ENCODE measurements around the gene GPR34. TPM values are rescaled to one million over a fixed set of nuclear protein-coding genes. Genes with fewer than 3 reads are reported as not detected.

The GPR34 gene
- total and polyA plus RNA-seq, 2 donors (not counting 1 experiment from before 2014, with no cell fraction given): 0.21 TPM; not detected in 1

GRCh38 chrX:41653125-41653524 lies 35.6 kb upstream of the GPR34 start:
- H3K9ac ChIP-seq (ENCODE audit: low read length): no peak overlapping the region
- H3K36me3 ChIP-seq (replicated peaks in 1 of 2; ENCODE audit: control extremely low read depth in 1 of 2, control insufficient read depth in 1 of 2, extremely low read depth in 1 of 2, insufficient read depth in 2 of 2, low read length in 1 of 2): peaks cover 2 to 9% of the 10 kb centered on the region in 2 experiments
- peaks cover 0 to 3% (median 0%) of the 10 kb centered on the region in 3 donors for H3K9me3 ChIP-seq (ENCODE audit: control extremely low read depth in 1 of 3, control insufficient read depth in 2 of 3, insufficient read depth in 1 of 3, low read length in 2 of 3)
- DNase-seq (no peak), ATAC-seq (ENCODE audit: low read depth) (no peak)
- no peak overlapping the region for H3K4me3 ChIP-seq (ENCODE audit: control extremely low read depth in 1 of 5, extremely low read depth in 1 of 5, insufficient read depth in 1 of 5, low read depth in 2 of 5, low read length in 4 of 5)
- no peak overlapping the region for H3K27ac ChIP-seq (ENCODE audit: low read length in 2 of 2)
- H2AFZ ChIP-seq (ENCODE audit: insufficient read depth, low read depth, low read length, poor library complexity, severe bottlenecking): no peak overlapping the region
- no peaks in the 10 kb centered on the region for H3K79me2 ChIP-seq (ENCODE audit: control insufficient read depth, insufficient read depth, low read length)
- H3K27me3 ChIP-seq (replicated peaks in 1 of 4; ENCODE audit: control extremely low read depth in 1 of 4, control insufficient read depth in 3 of 4, insufficient read depth in 4 of 4, low read length in 3 of 4): no peaks in the 10 kb centered on the region
- ChIA-PET POLR2A (no interaction called here), CTCF (no interaction called here)
- WGBS (ENCODE audit: insufficient coverage): 100% methylated on average over 3 of the region's 4 CpGs
- H3K4me1 ChIP-seq (ENCODE audit: control insufficient read depth in 2 of 2, insufficient read depth in 2 of 2, low read length in 2 of 2): no peaks in the 10 kb centered on the region
- Mint-ChIP-seq H3K4me3 (no peak overlapping the region), H3K27ac (no peak overlapping the region), H3K27me3 (no peaks in the 10 kb centered on the region), H3K9me3 (ENCODE audit: insufficient read depth) (no peaks in the 10 kb centered on the region), H3K4me1 (peaks cover 6% of the 10 kb centered on the region)
- H4K20me1 ChIP-seq (ENCODE audit: control insufficient read depth, insufficient read depth, low read length, poor library complexity, severe bottlenecking): no peaks in the 10 kb centered on the region
- no peak for TF ChIP-seq EZH2 (IDR thresholded peaks at IDR 0.05; ENCODE audit: borderline replicate concordance, insufficient read depth, low read depth, low read length, poor library complexity, severe bottlenecking)
- TF ChIP-seq CTCF (IDR thresholded peaks at IDR 0.05): no peak
- intact Hi-C loops (cut with micrococcal nuclease): no loop called here
- no peak overlapping the region for H3K4me2 ChIP-seq (replicated peaks; ENCODE audit: low read depth, low read length, poor library complexity, severe bottlenecking)

GRCh38 chrX:41655101-41655500 lies 33.7 kb upstream of the GPR34 start:
- Histone ChIP-seq H3K27ac (ENCODE audit: low read length in 2 of 2) (no peak overlapping the region), H3K4me1 (ENCODE audit: control insufficient read depth in 2 of 2, insufficient read depth in 2 of 2, low read length in 2 of 2) (no peaks in the 10 kb centered on the region), H3K79me2 (ENCODE audit: control insufficient read depth, insufficient read depth, low read length) (no peaks in the 10 kb centered on the region), H3K36me3 (replicated peaks in 1 of 2; ENCODE audit: control extremely low read depth in 1 of 2, control insufficient read depth in 1 of 2, extremely low read depth in 1 of 2, insufficient read depth in 2 of 2, low read length in 1 of 2) (peaks cover 2 to 16% of the 10 kb centered on the region in 2 experiments), H2AFZ (ENCODE audit: insufficient read depth, low read depth, low read length, poor library complexity, severe bottlenecking) (no peak overlapping the region), H4K20me1 (ENCODE audit: control insufficient read depth, insufficient read depth, low read length, poor library complexity, severe bottlenecking) (no peaks in the 10 kb centered on the region), H3K4me2 (replicated peaks; ENCODE audit: low read depth, low read length, poor library complexity, severe bottlenecking) (no peak overlapping the region), H3K9ac (ENCODE audit: low read length) (no peak overlapping the region), H3K4me3 (ENCODE audit: control extremely low read depth in 1 of 5, extremely low read depth in 1 of 5, insufficient read depth in 1 of 5, low read depth in 2 of 5, low read length in 4 of 5) (no peak overlapping the region), H3K9me3 (ENCODE audit: control extremely low read depth in 1 of 3, control insufficient read depth in 2 of 3, insufficient read depth in 1 of 3, low read length in 2 of 3) (no peaks in the 10 kb centered on the region), H3K27me3 (replicated peaks in 1 of 4; ENCODE audit: control extremely low read depth in 1 of 4, control insufficient read depth in 3 of 4, insufficient read depth in 4 of 4, low read length in 3 of 4) (no peaks in the 10 kb centered on the region)
- ChIA-PET CTCF (no interaction called here), POLR2A (no interaction called here)
- intact Hi-C loops (cut with micrococcal nuclease): no loop called here
- ATAC-seq (ENCODE audit: low read depth) (no peak), DNase-seq (no peak)
- no peak for TF ChIP-seq EZH2 (IDR thresholded peaks at IDR 0.05; ENCODE audit: borderline replicate concordance, insufficient read depth, low read depth, low read length, poor library complexity, severe bottlenecking)
- TF ChIP-seq CTCF (IDR thresholded peaks at IDR 0.05): no peak
- no peak overlapping the region for H3K27ac Mint-ChIP-seq
- 100% methylated on average over 2 of the region's 4 CpGs for WGBS (ENCODE audit: insufficient coverage)
- peaks cover 6% of the 10 kb centered on the region for H3K4me1 Mint-ChIP-seq
- H3K27me3 Mint-ChIP-seq: no peaks in the 10 kb centered on the region
- H3K4me3 Mint-ChIP-seq: no peak overlapping the region
- H3K9me3 Mint-ChIP-seq (ENCODE audit: insufficient read depth): no peaks in the 10 kb centered on the region

All from B cell (primary cell).